Tibial artery (tissue), 4 donors: Measurements from ENCODE around the gene ADGRL3.

Source experiments
- DNase-seq, 2 donors: peaks; one replicate each; pipeline ENCODE4 v3.0.0-alpha.2; 2019
- H3K27ac ChIP-seq, 2 donors: fragments of 200-600 bp; sonication (generic) in 1 of 2; 1 replicate in 1 of 2; 2 replicates in 1 of 2; pipeline ENCODE4 v1.5.1; 2018 to 2019; ENCODE audit warnings: mild to moderate bottlenecking in 1 of 2
- H3K27me3 ChIP-seq, 2 donors: fragments of 200-600 bp; sonication (generic) in 1 of 2; one replicate each; pipeline versions ENCODE4 v1.5.1 to v1.6.0; 2016 to 2019
- H3K36me3 ChIP-seq, 3 donors: fragments of 200-600 bp; sonication (generic) in 2 of 3; one replicate each; pipeline ENCODE4 v1.5.1; 2016 to 2019; ENCODE audit warnings: mild to moderate bottlenecking in 2 of 3
- H3K4me1 ChIP-seq, 4 donors: fragments of 200-600 bp; sonication (generic) in 2 of 4; 1 replicate in 3 of 4; 2 replicates in 1 of 4; pipeline ENCODE4 v1.5.1; 2016 to 2019
- H3K4me3 ChIP-seq, 2 donors: fragments of 200-600 bp; sonication (generic) in 1 of 2; 1 replicate in 1 of 2; 2 replicates in 1 of 2; pipeline ENCODE4 v1.5.1; 2018 to 2019; ENCODE audit warnings: mild to moderate bottlenecking in 2 of 2
- H3K9me3 ChIP-seq, 3 donors: fragments of 200-600 bp; sonication (generic) in 1 of 3; one replicate each; pipeline ENCODE4 v1.5.1; 2016 to 2019
- CTCF ChIP-seq, 2 experiments: fragments of 200-600 bp in 1 of 2; fragments of 450-650 bp in 1 of 2; IDR thresholded peaks; one replicate each; pipeline ENCODE4 v1.5.1; 2017 to 2019; ENCODE audit warnings: antibody characterized with exemption in 2 of 2, mild to moderate bottlenecking in 1 of 2, moderate library complexity in 1 of 2
- intact Hi-C: fragments of 100-400 bp; cut with DNase I; formaldehyde crosslinking; loops from one replicate; pipeline ENCODE4 v1.15.0; 2023; ENCODE audit warnings: low total_unique reads

ADGRL3 gene

GRCh38 chr4:61590881-61591280, 390.8 kb downstream of the ADGRL3 start:
- Histone ChIP-seq H3K27ac (no peak overlapping the region), H3K4me1 (peaks cover 0 to 22% (median 0%) of the 10 kb centered on the region in 4 donors), H3K36me3 (no peaks in the 10 kb centered on the region), H3K4me3 (no peak overlapping the region), H3K27me3 (no peaks in the 10 kb centered on the region), H3K9me3 (no peaks in the 10 kb centered on the region)
- DNase-seq, result no peak
- intact Hi-C loops, result no loop called here
- TF ChIP-seq CTCF (IDR thresholded peaks at IDR 0.05), result no peak

- Histone ChIP-seq H3K4me3 (no peak overlapping the region), H3K27ac (no peak overlapping the region), H3K4me1 (peaks cover 0 to 12% (median 3%) of the 10 kb centered on the region in 4 donors), H3K9me3 (no peaks in the 10 kb centered on the region), H3K36me3 (no peaks in the 10 kb centered on the region), H3K27me3 (no peaks in the 10 kb centered on the region)
- DNase-seq, result no peak
- no peak for TF ChIP-seq CTCF (IDR thresholded peaks at IDR 0.05)
- intact Hi-C loops, result no loop called here
Observed at GRCh38 chr4:61596606-61597340, 396.6 kb downstream of the ADGRL3 start.

- H3K27me3 ChIP-seq, result no peaks in the 10 kb centered on the region
- intact Hi-C loops, result no loop called here
- no peaks in the 10 kb centered on the region for H3K36me3 ChIP-seq
- no peak overlapping the region for H3K27ac ChIP-seq
- H3K9me3 ChIP-seq, result no peaks in the 10 kb centered on the region
- peaks cover 0 to 12% (median 0%) of the 10 kb centered on the region in 4 donors for H3K4me1 ChIP-seq
- DNase-seq, result no peak
- TF ChIP-seq CTCF (IDR thresholded peaks at IDR 0.05), result no peak
- no peak overlapping the region for H3K4me3 ChIP-seq
Observed at GRCh38 chr4:61603086-61603485, 403.0 kb downstream of the ADGRL3 start.

GRCh38 chr4:61604054-61604453, 403.9 kb downstream of the ADGRL3 start:
- Histone ChIP-seq H3K9me3 (no peaks in the 10 kb centered on the region), H3K27me3 (no peaks in the 10 kb centered on the region), H3K4me1 (peaks cover 0 to 12% (median 0%) of the 10 kb centered on the region in 4 donors), H3K4me3 (no peak overlapping the region), H3K27ac (no peak overlapping the region), H3K36me3 (no peaks in the 10 kb centered on the region)
- no peak for DNase-seq
- no peak for TF ChIP-seq CTCF (IDR thresholded peaks at IDR 0.05)
- intact Hi-C loops, result no loop called here

- Histone ChIP-seq H3K27me3 (no peaks in the 10 kb centered on the region), H3K36me3 (no peaks in the 10 kb centered on the region), H3K27ac (no peak overlapping the region), H3K4me3 (no peak overlapping the region), H3K9me3 (no peaks in the 10 kb centered on the region), H3K4me1 (peaks cover 0 to 14% (median 0%) of the 10 kb centered on the region in 4 donors)
- intact Hi-C loops, result no loop called here
- no peak for DNase-seq
- no peak for TF ChIP-seq CTCF (IDR thresholded peaks at IDR 0.05)
Observed at GRCh38 chr4:61605984-61606383, 405.9 kb downstream of the ADGRL3 start.
